H9 (cell line): ENCODE measurements around the gene ZNF556. TPM values are rescaled to one million over a fixed set of nuclear protein-coding genes. Genes with fewer than 3 reads are reported as not detected.

ENCODE experiments used
- DNase-seq: peaks from one replicate; pipeline ENCODE4 v3.0.0-alpha.2; 2017
- H2AFZ ChIP-seq: one replicate; pipeline ENCODE4 v1.6.1; 2013; ENCODE audit warnings: mild to moderate bottlenecking, low read length, control low read depth, moderate library complexity
- H2AK5ac ChIP-seq: 2 replicates; pipeline ENCODE4 v1.6.1; 2013; ENCODE audit warnings: low read length, control low read depth, mixed read lengths; ENCODE audit not compliant: insufficient read length
- H2BK120ac ChIP-seq: one replicate; pipeline ENCODE4 v1.6.1; 2013; ENCODE audit warnings: low read depth, mild to moderate bottlenecking, low read length, control low read depth, inconsistent platforms; ENCODE audit not compliant: poor library complexity, severe bottlenecking
- H2BK12ac ChIP-seq: 2 replicates; pipeline ENCODE4 v1.6.1; 2013; ENCODE audit warnings: low read length, control low read depth, mixed read lengths, low read depth; ENCODE audit not compliant: insufficient read length
- H2BK15ac ChIP-seq: 2 replicates; pipeline ENCODE4 v1.6.1; 2013; ENCODE audit warnings: low read depth, low read length, control low read depth
- H2BK20ac ChIP-seq: one replicate; pipeline ENCODE4 v1.6.1; 2013; ENCODE audit warnings: low read depth, mild to moderate bottlenecking, low read length, control low read depth, inconsistent platforms; ENCODE audit not compliant: poor library complexity, severe bottlenecking
- H2BK5ac ChIP-seq: 2 replicates; pipeline ENCODE4 v1.6.1; 2013; ENCODE audit warnings: low read length, control low read depth, mixed read lengths; ENCODE audit not compliant: insufficient read length
- H3K14ac ChIP-seq: 2 replicates; pipeline ENCODE4 v1.6.1; 2013; ENCODE audit warnings: low read length, control low read depth; ENCODE audit not compliant: insufficient read depth
- H3K18ac ChIP-seq: 2 replicates; pipeline ENCODE4 v1.6.1; 2013; ENCODE audit warnings: low read depth, mild to moderate bottlenecking, mixed read lengths, low read length, control low read depth; ENCODE audit not compliant: insufficient read length
- H3K23ac ChIP-seq: 2 replicates; pipeline ENCODE4 v1.6.1; 2013; ENCODE audit warnings: low read length, control low read depth, mixed read lengths, low read depth; ENCODE audit not compliant: insufficient read length
- H3K23me2 ChIP-seq: 2 replicates; pipeline ENCODE4 v1.6.1; 2013; ENCODE audit warnings: low read depth, mild to moderate bottlenecking, mixed read lengths, low read length, control low read depth; ENCODE audit not compliant: insufficient read length, poor library complexity, severe bottlenecking
- H3K27ac ChIP-seq: 2 replicates; pipeline ENCODE4 v1.5.1; 2013; ENCODE audit warnings: low read length, control low read depth, mixed read lengths, low read depth; ENCODE audit not compliant: insufficient read length
- H3K27me3 ChIP-seq: 2 replicates; pipeline ENCODE4 v1.6.1; 2013; ENCODE audit warnings: low read length, control low read depth, inconsistent platforms; ENCODE audit not compliant: insufficient read depth
- H3K4ac ChIP-seq: 2 replicates; pipeline ENCODE4 v1.6.1; 2013; ENCODE audit warnings: low read depth, mild to moderate bottlenecking, control low read depth, inconsistent platforms, low read length, moderate library complexity
- H3K4me1 ChIP-seq: 2 replicates; pipeline ENCODE4 v1.6.1; 2013; ENCODE audit warnings: low read length, control low read depth, inconsistent platforms; ENCODE audit not compliant: insufficient read depth
- H3K4me2 ChIP-seq: 2 replicates; pipeline ENCODE4 v1.6.1; 2013; ENCODE audit warnings: low read length, control low read depth, mixed read lengths; ENCODE audit not compliant: insufficient read length, insufficient read depth
- H3K56ac ChIP-seq: 2 replicates; pipeline ENCODE4 v1.6.1; 2013; ENCODE audit warnings: low read depth, mild to moderate bottlenecking, mixed read lengths, low read length, control low read depth; ENCODE audit not compliant: insufficient read length
- H3K79me1 ChIP-seq: 2 replicates; pipeline ENCODE4 v1.6.1; 2013; ENCODE audit warnings: low read depth, mild to moderate bottlenecking, moderate library complexity, low read length, control low read depth, inconsistent platforms; ENCODE audit not compliant: insufficient read depth, poor library complexity, severe bottlenecking
- H3K79me2 ChIP-seq: 2 replicates; pipeline ENCODE4 v1.6.1; 2013; ENCODE audit warnings: low read length, control low read depth, inconsistent platforms; ENCODE audit not compliant: insufficient read depth
- H3K9ac ChIP-seq: 2 replicates; pipeline ENCODE4 v1.6.1; 2013; ENCODE audit warnings: low read length, control low read depth, mixed read lengths; ENCODE audit not compliant: insufficient read length; ENCODE audit errors: extremely low read depth
- H3K9me3 ChIP-seq: one replicate; pipeline ENCODE4 v1.6.1; 2013; ENCODE audit warnings: low read depth, low read length, inconsistent platforms; ENCODE audit not compliant: control insufficient read depth
- H3T11ph ChIP-seq: one replicate; pipeline ENCODE4 v1.6.1; 2013; ENCODE audit warnings: mild to moderate bottlenecking, low read length, control low read depth, inconsistent platforms
- H4K20me1 ChIP-seq: one replicate; pipeline ENCODE4 v1.6.1; 2013; ENCODE audit not compliant: control insufficient read depth, insufficient read length, insufficient read depth
- H4K5ac ChIP-seq: 2 replicates; pipeline ENCODE4 v1.6.1; 2013; ENCODE audit warnings: low read depth, mild to moderate bottlenecking, mixed read lengths, low read length, control low read depth; ENCODE audit not compliant: insufficient read length
- H4K8ac ChIP-seq: replicated peaks from 2 replicates; pipeline ENCODE4 v1.6.1; 2013; ENCODE audit warnings: low read length, control low read depth, mixed read lengths, low read depth; ENCODE audit not compliant: insufficient read length
- H4K91ac ChIP-seq: 2 replicates; pipeline ENCODE4 v1.6.1; 2013; ENCODE audit warnings: low read depth, mild to moderate bottlenecking, moderate library complexity, mixed read lengths, low read length, control low read depth; ENCODE audit not compliant: insufficient read length
- H3K27ac Mint-ChIP-seq, 3 experiments: 2 replicates in 2 of 3; 3 replicates in 1 of 3; pipeline ENCODE4 v1.8.0; 2020 to 2021; ENCODE audit warnings: mixed read lengths in 3 of 3, mild to moderate bottlenecking in 1 of 3, moderate library complexity in 1 of 3
- H3K27me3 Mint-ChIP-seq: 2 replicates; pipeline ENCODE4 v1.8.0; 2021; ENCODE audit warnings: low read depth, mild to moderate bottlenecking, moderate library complexity, mixed read lengths
- H3K36me3 Mint-ChIP-seq, 3 experiments: 2 replicates in 2 of 3; 3 replicates in 1 of 3; pipeline ENCODE4 v1.8.0; 2020 to 2021; ENCODE audit warnings: low read depth in 3 of 3, mixed read lengths in 3 of 3; ENCODE audit not compliant: insufficient read depth in 1 of 3
- H3K4me1 Mint-ChIP-seq, 2 experiments: 2 replicates each; pipeline ENCODE4 v1.8.0; 2020; ENCODE audit warnings: mixed read lengths in 2 of 2
- H3K4me3 Mint-ChIP-seq, 2 experiments: 2 replicates in 1 of 2; 3 replicates in 1 of 2; pipeline ENCODE4 v1.8.0; 2020 to 2021; ENCODE audit warnings: mild to moderate bottlenecking in 2 of 2, mixed read lengths in 2 of 2, moderate library complexity in 1 of 2
- H3K9me3 Mint-ChIP-seq, 2 experiments: 2 replicates in 1 of 2; 3 replicates in 1 of 2; pipeline ENCODE4 v1.8.0; 2020; ENCODE audit warnings: mild to moderate bottlenecking in 2 of 2, mixed read lengths in 2 of 2, moderate library complexity in 1 of 2
- WGBS: extraction: QIAGEN DNeasy Blood & Tissue Kit; methylation state at CpG from one replicate; pipeline ENCODE4 v1.1.7; 2013; ENCODE audit warnings: missing lambda C conversion rate, low lambda C conversion rate, mixed read lengths; ENCODE audit not compliant: insufficient read length; ENCODE audit errors: extremely low coverage; 5-methylcytosine and 5-hydroxymethylcytosine counted together
- total RNA-seq: library from RNA; stranded (reverse); gene quantifications from 2 replicates; pipeline ENCODE4 v1.2.1, GENCODE V29; 2021
- TF ChIP-seq, protein P1 (sequence below): fragments of 200-600 bp; sonication (generic); conservative IDR thresholded peaks from 3 replicates; pipeline ENCODE4 v1.8.0; 2021; ENCODE audit warnings: antibody characterized with exemption, mild to moderate bottlenecking

The ZNF556 gene
- total RNA-seq, 1 experiment from 2014 or later: not detected

DNA sequence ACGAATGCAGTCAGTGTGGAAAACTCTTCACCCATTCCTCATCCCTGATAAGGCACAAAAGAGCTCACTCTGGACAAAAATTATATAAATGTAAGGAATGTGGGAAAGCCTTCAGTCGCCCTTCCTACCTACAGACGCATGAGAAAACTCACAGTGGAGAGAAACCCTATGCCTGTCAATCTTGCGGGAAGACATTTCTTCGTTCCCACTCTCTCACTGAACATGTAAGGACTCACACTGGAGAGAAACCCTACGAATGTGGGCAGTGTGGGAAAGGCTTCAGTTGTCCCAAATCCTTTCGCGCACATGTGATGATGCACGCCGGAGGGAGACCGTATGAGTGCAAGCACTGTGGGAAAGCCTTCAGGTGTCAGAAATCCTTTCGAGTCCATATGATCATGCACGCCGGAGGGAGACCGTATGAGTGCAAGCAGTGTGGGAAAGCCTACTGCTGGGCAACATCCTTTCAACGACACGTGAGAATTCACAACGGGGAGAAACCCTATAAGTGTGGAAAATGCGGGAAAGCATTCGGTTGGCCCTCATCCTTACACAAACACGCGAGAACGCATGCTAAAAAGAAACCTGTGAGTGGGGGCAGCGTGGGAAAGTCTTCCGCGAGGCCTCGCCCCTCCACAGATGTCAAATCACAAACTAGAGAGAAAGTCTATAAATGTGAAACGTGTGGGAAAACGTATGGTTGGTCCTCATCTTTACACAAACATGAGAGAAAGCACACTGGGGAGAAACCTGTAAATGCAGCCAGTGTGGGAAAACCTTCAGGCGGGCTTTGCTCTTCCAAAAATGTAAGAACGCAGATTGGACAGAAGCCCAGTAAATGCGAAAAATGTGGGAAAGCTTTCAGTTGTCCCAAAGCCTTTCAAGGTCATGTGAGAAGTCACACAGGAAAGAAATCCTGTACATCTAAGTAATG lies 10.5 kb downstream of the ZNF556 start:
- Histone ChIP-seq H2AK5ac (no peak overlapping the region), H3K23me2 (no peaks in the 10 kb centered on the region), H3K4ac (no peak overlapping the region), H3K18ac (no peak overlapping the region), H4K5ac (no peak overlapping the region), H3K4me1 (no peaks in the 10 kb centered on the region), H3K27ac (no peak overlapping the region), H3K79me2 (no peaks in the 10 kb centered on the region), H2BK15ac (no peak overlapping the region), H2BK5ac (no peak overlapping the region), H3K23ac (no peak overlapping the region), H2BK120ac (no peak overlapping the region), H3K9me3 (peaks cover 33% of the 10 kb centered on the region), H3K14ac (no peak overlapping the region), H2BK20ac (no peak overlapping the region), H3K56ac (no peak overlapping the region), H4K8ac (no peak overlapping the region), H2AFZ (no peak overlapping the region), H4K91ac (no peak overlapping the region), H3K27me3 (no peaks in the 10 kb centered on the region), H3K79me1 (no peaks in the 10 kb centered on the region), H2BK12ac (no peak overlapping the region), H4K20me1 (no peaks in the 10 kb centered on the region), H3T11ph (no peak overlapping the region), H3K4me2 (no peak overlapping the region), H3K9ac (no peak overlapping the region)
- Mint-ChIP-seq H3K4me3 (no peak overlapping the region), H3K4me1 (no peaks in the 10 kb centered on the region), H3K27ac (no peak overlapping the region), H3K9me3 (peaks cover 68 to 74% of the 10 kb centered on the region in 2 experiments), H3K27me3 (no peaks in the 10 kb centered on the region; the same call in 1 of the 2 replicates), H3K36me3 (peaks cover 10 to 18% (median 10%) of the 10 kb centered on the region in 3 experiments; a peak in 6 of 7 replicates)
- no CpG with 5 or more reads among the region's 32 CpGs for WGBS
- TF ChIP-seq, protein P1, sequence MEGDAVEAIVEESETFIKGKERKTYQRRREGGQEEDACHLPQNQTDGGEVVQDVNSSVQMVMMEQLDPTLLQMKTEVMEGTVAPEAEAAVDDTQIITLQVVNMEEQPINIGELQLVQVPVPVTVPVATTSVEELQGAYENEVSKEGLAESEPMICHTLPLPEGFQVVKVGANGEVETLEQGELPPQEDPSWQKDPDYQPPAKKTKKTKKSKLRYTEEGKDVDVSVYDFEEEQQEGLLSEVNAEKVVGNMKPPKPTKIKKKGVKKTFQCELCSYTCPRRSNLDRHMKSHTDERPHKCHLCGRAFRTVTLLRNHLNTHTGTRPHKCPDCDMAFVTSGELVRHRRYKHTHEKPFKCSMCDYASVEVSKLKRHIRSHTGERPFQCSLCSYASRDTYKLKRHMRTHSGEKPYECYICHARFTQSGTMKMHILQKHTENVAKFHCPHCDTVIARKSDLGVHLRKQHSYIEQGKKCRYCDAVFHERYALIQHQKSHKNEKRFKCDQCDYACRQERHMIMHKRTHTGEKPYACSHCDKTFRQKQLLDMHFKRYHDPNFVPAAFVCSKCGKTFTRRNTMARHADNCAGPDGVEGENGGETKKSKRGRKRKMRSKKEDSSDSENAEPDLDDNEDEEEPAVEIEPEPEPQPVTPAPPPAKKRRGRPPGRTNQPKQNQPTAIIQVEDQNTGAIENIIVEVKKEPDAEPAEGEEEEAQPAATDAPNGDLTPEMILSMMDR: no peak
- no peak for DNase-seq
